HL-60 (cell line): ENCODE results near the gene CENPK.

Source experiments
- DNase-seq, 2 experiments: peaks; one replicate each; pipeline ENCODE4 v3.0.0-alpha.2; 2010 to 2020; ENCODE audit warnings: low read depth in 1 of 2, low spot score in 1 of 2
- H3K27ac ChIP-seq: fragments of 250-450 bp; sonication (Bioruptor Pico); replicated peaks from 2 replicates; pipeline ENCODE4 v1.5.1; 2020; ENCODE audit warnings: mild to moderate bottlenecking, moderate library complexity
- H3K27me3 ChIP-seq: fragments of 250-450 bp; sonication (Bioruptor Pico); 2 replicates; pipeline ENCODE4 v1.5.1; 2021; ENCODE audit warnings: mild to moderate bottlenecking, moderate library complexity; ENCODE audit not compliant: insufficient read depth, poor library complexity, severe bottlenecking
- H3K4me3 ChIP-seq: replicated peaks from 2 replicates; pipeline ENCODE4 v1.5.1; 2011; ENCODE audit warnings: mild to moderate bottlenecking, control low read depth, low read length; ENCODE audit not compliant: insufficient read depth
- CTCF ChIP-seq: IDR thresholded peaks from one replicate; pipeline ENCODE4 v1.5.1; 2011; ENCODE audit warnings: low read length, control low read depth, inconsistent platforms; ENCODE audit not compliant: insufficient read depth
- GABPA ChIP-seq: IDR thresholded peaks from 2 replicates; pipeline ENCODE4 v1.6.1; 2012; ENCODE audit warnings: low read depth
- POLR2AphosphoS5 ChIP-seq: IDR thresholded peaks from 2 replicates; pipeline ENCODE4 v1.6.1; 2012; ENCODE audit warnings: low read depth
- REST ChIP-seq: IDR thresholded peaks from 2 replicates; pipeline ENCODE4 v1.6.1; 2012; ENCODE audit warnings: low read depth; ENCODE audit not compliant: insufficient replicate concordance
- SPI1 ChIP-seq: IDR thresholded peaks from 2 replicates; pipeline ENCODE4 v1.6.1; 2012; ENCODE audit warnings: low read depth, mild to moderate bottlenecking, borderline replicate concordance

Gene CENPK

GRCh38 chr5:65485405-65485804 is 77.6 kb downstream of the CENPK start:
- H3K4me3 ChIP-seq, result no peak overlapping the region
- DNase-seq, result no peak
- H3K27me3 ChIP-seq, result no peaks in the 10 kb centered on the region
- no peak for TF ChIP-seq GABPA
- TF ChIP-seq SPI1, result no peak
- TF ChIP-seq POLR2AphosphoS5, result no peak
- no peak for TF ChIP-seq REST
- TF ChIP-seq CTCF, result no peak
- no peak overlapping the region for H3K27ac ChIP-seq

- H3K27ac ChIP-seq, result no peak overlapping the region
These were observed 79.2 kb downstream of the CENPK start for GRCh38 chr5:65483546-65484346.

More at GRCh38 chr5:65483546-65484346, 79.2 kb downstream of the CENPK start:
- DNase-seq, result no peak
- H3K27me3 ChIP-seq, result no peaks in the 10 kb centered on the region
- TF ChIP-seq CTCF (no peak), SPI1 (no peak), POLR2AphosphoS5 (no peak), REST (no peak), GABPA (no peak)
- no peak overlapping the region for H3K4me3 ChIP-seq
